Subcutaneous abdominal adipose tissue (tissue), 5 donors: Measurements from ENCODE around the gene CEACAM8.
"Not testable (repeated sequence)": the region's sequence is repeated elsewhere in the genome, so short reads cannot be mapped to it uniquely, and the experiment has no call there.

Experiments used
- H3K27ac ChIP-seq: one replicate; pipeline ENCODE4 v1.7.0; 2013; ENCODE audit warnings: low read depth, mild to moderate bottlenecking, inconsistent platforms, low read length, moderate library complexity
- H3K27me3 ChIP-seq, 5 donors: one replicate each; pipeline ENCODE4 v1.7.0; 2013; ENCODE audit warnings: low read length in 5 of 5, inconsistent platforms in 1 of 5; ENCODE audit not compliant: control insufficient read depth in 5 of 5, insufficient read depth in 4 of 5
- H3K36me3 ChIP-seq, 5 donors: one replicate each; pipeline ENCODE4 v1.7.0; 2013; ENCODE audit warnings: low read length in 5 of 5; ENCODE audit not compliant: control insufficient read depth in 5 of 5, insufficient read depth in 5 of 5
- H3K4me1 ChIP-seq, 5 donors: one replicate each; pipeline ENCODE4 v1.7.0; 2013; ENCODE audit warnings: low read length in 5 of 5, mild to moderate bottlenecking in 3 of 5, moderate library complexity in 1 of 5; ENCODE audit not compliant: control insufficient read depth in 5 of 5, insufficient read depth in 5 of 5
- H3K4me3 ChIP-seq, 5 donors: one replicate each; pipeline ENCODE4 v1.7.0; 2013; ENCODE audit warnings: low read length in 5 of 5, low read depth in 1 of 5
- H3K9ac ChIP-seq, 5 donors: one replicate each; pipeline ENCODE4 v1.7.0; 2013; ENCODE audit warnings: low read length in 5 of 5, mild to moderate bottlenecking in 4 of 5, moderate library complexity in 3 of 5
- H3K9me3 ChIP-seq, 5 donors: one replicate each; pipeline ENCODE4 v1.7.0; 2013; ENCODE audit warnings: low read length in 5 of 5; ENCODE audit not compliant: control insufficient read depth in 5 of 5
- donor health status: healthy.
- donor health status: healthy.
- donor health status: healthy.
- donor health status: healthy.
- donor health status: healthy.

Gene CEACAM8

GRCh38 chr19:42594617-42595489 is at the start of gene CEACAM8:
Gene CEACAM8 (minus strand): TSS chr19:42594924. CDS start chr19:42594828, 96 bp downstream.
- Histone ChIP-seq H3K4me1 (peaks cover 0 to 15% (median 8%) of the 10 kb centered on the region in 5 donors), H3K36me3 (no peaks in the 10 kb centered on the region), H3K4me3 (no peak within 1 kb of the TSS), H3K27ac (no peak within 1 kb of the TSS), H3K9me3 (no peaks in the 10 kb centered on the region), H3K27me3 (no peaks in the 10 kb centered on the region), H3K9ac (no peak within 1 kb of the TSS)

- not testable (repeated sequence) for H3K9me3 ChIP-seq, H3K27me3 ChIP-seq, H3K27ac ChIP-seq, H3K4me1 ChIP-seq, H3K9ac ChIP-seq, H3K4me3 ChIP-seq, H3K36me3 ChIP-seq
Observed at GRCh38 chr19:42639324-42640092, 44.8 kb upstream of the CEACAM8 start.

- H3K9me3 ChIP-seq: no peaks in the 10 kb centered on the region
- H3K27me3 ChIP-seq: no peaks in the 10 kb centered on the region
- H3K36me3 ChIP-seq: no peaks in the 10 kb centered on the region
- H3K27ac ChIP-seq: no peak overlapping the region
- no peak overlapping the region for H3K9ac ChIP-seq
- H3K4me3 ChIP-seq: no peak overlapping the region
- peaks cover 0 to 8% (median 0%) of the 10 kb centered on the region in 5 donors for H3K4me1 ChIP-seq
Observed at GRCh38 chr19:42635233-42635539, 40.5 kb upstream of the CEACAM8 start.

- Histone ChIP-seq H3K4me1 (peaks cover 0 to 8% (median 0%) of the 10 kb centered on the region in 5 donors), H3K36me3 (no peaks in the 10 kb centered on the region), H3K9ac (no peak overlapping the region), H3K27me3 (no peaks in the 10 kb centered on the region), H3K9me3 (no peaks in the 10 kb centered on the region), H3K27ac (no peak overlapping the region), H3K4me3 (no peak overlapping the region)
Observed at GRCh38 chr19:42634409-42635232, 39.9 kb upstream of the CEACAM8 start.

- H3K27me3 ChIP-seq: no peaks in the 10 kb centered on the region
- H3K9ac ChIP-seq: no peak overlapping the region
- peaks cover 0 to 3% (median 0%) of the 10 kb centered on the region in 5 donors for H3K36me3 ChIP-seq
- H3K27ac ChIP-seq: no peak overlapping the region
- H3K4me1 ChIP-seq: peaks cover 0 to 8% (median 0%) of the 10 kb centered on the region in 5 donors
- no peaks in the 10 kb centered on the region for H3K9me3 ChIP-seq
- no peak overlapping the region for H3K4me3 ChIP-seq
Observed at GRCh38 chr19:42629191-42629590, 34.5 kb upstream of the CEACAM8 start.

GRCh38 chr19:42628411-42629140 is 33.9 kb upstream of the CEACAM8 start:
- Histone ChIP-seq H3K27me3 (no peaks in the 10 kb centered on the region), H3K27ac (no peak overlapping the region), H3K36me3 (peaks cover 0 to 3% (median 0%) of the 10 kb centered on the region in 5 donors), H3K4me1 (peaks cover 0 to 8% (median 0%) of the 10 kb centered on the region in 5 donors), H3K9ac (no peak overlapping the region), H3K4me3 (no peak overlapping the region), H3K9me3 (no peaks in the 10 kb centered on the region)

GRCh38 chr19:42627916-42628315 is 33.2 kb upstream of the CEACAM8 start:
- Histone ChIP-seq H3K4me1 (peaks cover 0 to 8% (median 0%) of the 10 kb centered on the region in 5 donors), H3K4me3 (no peak overlapping the region), H3K9ac (no peak overlapping the region), H3K27me3 (no peaks in the 10 kb centered on the region), H3K36me3 (peaks cover 0 to 3% (median 0%) of the 10 kb centered on the region in 5 donors), H3K9me3 (no peaks in the 10 kb centered on the region), H3K27ac (no peak overlapping the region)

- H3K9me3 ChIP-seq: no peaks in the 10 kb centered on the region
- H3K27me3 ChIP-seq: no peaks in the 10 kb centered on the region
- peaks cover 0 to 3% (median 2%) of the 10 kb centered on the region in 5 donors for H3K36me3 ChIP-seq
- no peak overlapping the region for H3K4me3 ChIP-seq
- H3K27ac ChIP-seq: no peak overlapping the region
- no peak overlapping the region for H3K9ac ChIP-seq
- H3K4me1 ChIP-seq: peaks cover 0 to 5% (median 0%) of the 10 kb centered on the region in 5 donors
Observed at GRCh38 chr19:42626181-42626580, 31.5 kb upstream of the CEACAM8 start.

- Histone ChIP-seq H3K4me3 (no peak overlapping the region), H3K36me3 (peaks cover 0 to 4% (median 0%) of the 10 kb centered on the region in 5 donors), H3K27me3 (no peaks in the 10 kb centered on the region), H3K9ac (no peak overlapping the region), H3K27ac (no peak overlapping the region), H3K4me1 (peaks cover 0 to 3% (median 0%) of the 10 kb centered on the region in 5 donors), H3K9me3 (no peaks in the 10 kb centered on the region)
Observed at GRCh38 chr19:42619271-42619670, 24.5 kb upstream of the CEACAM8 start.
